Activated CD4-positive, alpha-beta T cell treated with anti-CD3 and anti-CD28 coated beads, Interleukin-2, Interleukin-4, amounts not matched to agents 100 ng/mL and 50 ng/mL, durations not matched to agents 16 hours and 8 hours (primary cell): Measurements from ENCODE around the gene AAR2.

Experiments used
- DNase-seq: peaks from one replicate; pipeline ENCODE4 v3.0.0-alpha.2; 2020; ENCODE audit warnings: low spot score

AAR2 gene

DNA sequence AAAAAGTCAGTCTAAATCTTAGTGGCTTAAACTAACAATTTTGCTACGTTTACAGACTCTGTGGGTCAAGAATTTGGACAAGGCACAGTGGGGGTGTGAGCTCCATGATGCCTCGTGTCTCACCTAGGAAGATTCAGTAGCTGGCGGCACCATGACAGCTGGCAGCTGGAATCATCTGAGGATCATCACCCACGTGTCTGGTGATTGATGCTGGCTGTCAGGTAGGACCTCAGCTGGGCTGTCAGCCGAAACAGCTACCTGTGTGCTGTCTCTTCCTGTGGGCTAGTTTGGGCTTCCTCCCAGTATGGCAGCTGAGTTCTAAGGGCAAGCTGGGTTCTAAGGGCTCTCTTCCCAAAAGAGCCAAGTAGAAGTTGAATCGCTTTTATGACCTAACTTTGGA is 43.5 kb downstream of the AAR2 start:
- no peak for DNase-seq

- no peak for DNase-seq
These were observed 45.6 kb downstream of the AAR2 start for GRCh38 chr20:36281785-36282380.

DNA sequence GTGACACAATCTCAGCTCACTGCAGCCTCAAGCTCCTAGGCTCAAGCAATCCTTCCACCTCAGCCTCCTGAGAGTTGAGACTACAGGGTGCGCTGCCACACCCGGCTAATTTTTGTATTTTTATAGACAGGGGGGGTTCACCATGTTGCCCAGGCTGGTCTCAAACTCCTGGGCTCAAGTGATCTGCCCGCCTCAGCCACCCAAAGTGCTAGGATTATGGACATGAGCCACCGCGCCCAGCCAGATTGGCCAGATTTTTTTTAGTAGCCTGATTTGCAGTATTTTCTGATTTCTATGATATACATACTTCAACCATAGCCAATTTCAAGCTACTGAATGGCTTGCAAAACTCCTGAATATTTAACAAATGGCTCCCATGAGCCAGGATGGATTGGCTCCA is 48.5 kb downstream of the AAR2 start:
- DNase-seq, result no peak

DNA sequence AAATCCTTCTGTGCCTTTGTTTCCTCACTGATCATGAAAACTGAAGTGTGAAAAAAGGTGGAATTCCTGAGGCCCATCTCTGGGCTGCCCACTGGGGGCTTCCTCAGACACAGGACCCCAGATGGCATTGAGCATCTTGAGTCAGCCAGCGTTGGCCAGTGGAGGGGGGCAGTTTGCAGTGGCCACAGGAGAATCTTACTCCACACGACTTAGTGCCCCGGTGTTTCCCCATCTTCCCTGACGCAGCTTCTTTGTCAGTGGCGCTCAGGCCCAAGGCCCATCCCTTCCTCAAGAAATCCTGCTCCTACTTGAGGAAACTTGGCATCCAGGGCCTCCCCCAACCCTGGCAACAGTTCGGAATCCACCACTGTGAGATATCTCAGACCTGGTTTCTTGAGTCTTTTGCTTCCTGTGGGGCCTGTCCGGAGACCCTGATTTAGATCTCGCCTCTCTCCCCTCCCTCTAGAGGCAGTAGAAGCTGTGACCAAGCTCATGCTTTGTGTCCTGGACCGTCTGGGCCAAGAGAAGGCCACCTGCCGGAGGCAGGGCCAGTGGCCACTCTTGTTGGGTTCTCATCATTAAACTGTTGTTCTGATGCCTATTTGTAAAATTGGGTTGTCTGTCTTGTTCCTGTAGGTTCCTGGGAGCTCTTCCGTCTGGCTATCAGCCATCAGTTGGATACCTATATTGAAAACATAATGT is 49.6 kb downstream of the AAR2 start:
- DNase-seq, result no peak

GRCh38 chr20:36297656-36298055 is 61.4 kb downstream of the AAR2 start:
- DNase-seq, result no peak

GRCh38 chr20:36298061-36298460 is 61.8 kb downstream of the AAR2 start:
- no peak for DNase-seq

GRCh38 chr20:36298795-36299339 is 62.6 kb downstream of the AAR2 start:
- DNase-seq, result no peak

GRCh38 chr20:36299459-36299858 is 63.2 kb downstream of the AAR2 start:
- DNase-seq, result no peak

GRCh38 chr20:36301359-36302119 is 65.3 kb downstream of the AAR2 start:
- no peak for DNase-seq

DNA sequence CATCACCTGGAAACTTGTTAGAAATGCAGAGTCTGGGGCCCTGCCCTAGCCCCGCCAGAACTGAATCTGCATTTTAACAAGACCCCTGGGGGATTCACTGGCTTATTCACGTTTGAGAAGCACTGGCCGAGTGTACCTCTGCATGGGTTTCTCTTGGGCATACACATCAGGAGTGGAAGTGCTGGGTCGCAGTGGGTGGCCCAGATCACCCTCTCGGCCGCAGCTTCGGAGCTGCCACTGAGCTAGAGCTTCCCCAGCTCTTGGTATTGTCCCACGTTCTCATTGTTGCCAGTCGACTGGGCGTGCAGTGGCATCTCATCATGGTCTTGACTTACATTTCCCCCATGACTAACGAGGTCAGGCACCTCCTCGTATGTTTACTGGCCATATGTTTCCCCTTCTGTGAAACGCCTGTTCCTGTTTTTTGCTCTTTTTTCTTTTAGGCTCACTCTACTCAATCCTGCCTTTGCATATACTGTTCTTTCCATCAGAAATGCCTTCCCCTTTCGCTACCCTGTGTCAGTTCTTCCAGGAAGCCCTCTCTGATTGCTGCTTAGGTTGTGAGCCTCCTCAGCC is 66.8 kb downstream of the AAR2 start:
- DNase-seq, result no peak

DNA sequence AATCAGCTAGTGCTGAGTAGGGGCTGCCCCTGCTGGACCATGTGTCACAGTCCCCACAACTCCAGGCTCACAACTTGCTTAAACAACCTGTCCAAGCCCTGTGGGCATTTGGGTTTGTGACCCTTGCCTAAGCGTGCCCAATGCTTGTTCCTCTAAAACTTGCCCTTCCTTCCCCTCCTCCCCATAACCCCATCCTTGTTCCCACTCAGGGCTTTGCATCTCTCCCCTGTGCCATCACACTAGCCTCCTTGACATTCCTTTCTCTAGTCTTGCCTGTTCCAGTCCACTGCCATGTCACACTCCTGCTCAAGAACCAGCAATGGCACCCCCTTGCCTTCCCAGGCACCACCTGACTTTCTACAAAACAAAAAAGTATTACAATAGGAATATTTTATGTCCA is 67.6 kb downstream of the AAR2 start:
- DNase-seq, result no peak

- DNase-seq, result no peak
These were observed 68.7 kb downstream of the AAR2 start for GRCh38 chr20:36304786-36305495.

GRCh38 chr20:36305602-36306551 is 69.6 kb downstream of the AAR2 start, which contains the start of gene DLGAP4:
Gene DLGAP4 (plus strand): TSS chr20:36306339. CDS start chr20:36431718, 125,379 bp downstream.
- no peak for DNase-seq
